CD8-positive, alpha-beta memory T cell (primary cell): ENCODE data around the gene FAIM. TPM values are rescaled to one million over a fixed set of nuclear protein-coding genes. Genes with fewer than 3 reads are reported as not detected.
"Not testable (repeated sequence)": the region's sequence is repeated elsewhere in the genome, so short reads cannot be mapped to it uniquely, and the experiment has no call there.

ENCODE experiments used
- CTCF ChIA-PET: fragments of 350-600 bp; sonication (Branson Sonifier 250); formaldehyde crosslinking; loops from one replicate; lab custom pipeline; 2021; ENCODE audit warnings: antibody characterized with exemption; lab: Charles Lee
- POLR2A ChIA-PET: fragments of 350-600 bp; sonication (Branson Sonifier 250); formaldehyde crosslinking; loops from one replicate; lab custom pipeline; 2021; ENCODE audit warnings: antibody characterized with exemption; lab: Charles Lee
- DNase-seq, 5 donors: peaks; one replicate each; pipeline versions ENCODE4 v3.0.0 to v3.0.0-alpha.2; 2020 to 2022; ENCODE audit warnings: mixed read lengths in 1 of 5
- H3K27ac ChIP-seq: one replicate; pipeline ENCODE4 v1.7.0; 2013; ENCODE audit warnings: low read depth, mild to moderate bottlenecking, low read length, moderate library complexity
- H3K27me3 ChIP-seq: 2 replicates; pipeline ENCODE4 v1.7.0; 2013; ENCODE audit warnings: low read length, mild to moderate bottlenecking; ENCODE audit not compliant: insufficient read depth, poor library complexity, severe bottlenecking
- H3K36me3 ChIP-seq: 2 replicates; pipeline ENCODE4 v1.7.0; 2013; ENCODE audit warnings: mild to moderate bottlenecking, low read length, moderate library complexity; ENCODE audit not compliant: insufficient read depth
- H3K4me1 ChIP-seq: 2 replicates; pipeline ENCODE4 v1.7.0; 2013; ENCODE audit warnings: mild to moderate bottlenecking, low read length, moderate library complexity; ENCODE audit not compliant: insufficient read depth
- H3K4me3 ChIP-seq: 2 replicates; pipeline ENCODE4 v1.7.0; 2013; ENCODE audit warnings: mild to moderate bottlenecking, low read length
- H3K9me3 ChIP-seq: 2 replicates; pipeline ENCODE4 v1.7.0; 2013; ENCODE audit warnings: mild to moderate bottlenecking, low read length
- H3K27ac Mint-ChIP-seq, 8 donors: one replicate each; pipeline ENCODE4 v1.8.0; 2020 to 2021; ENCODE audit warnings: mixed read lengths in 8 of 8, mild to moderate bottlenecking in 6 of 8, inconsistent platforms in 3 of 8, moderate library complexity in 3 of 8
- H3K27me3 Mint-ChIP-seq, 2 donors: one replicate each; pipeline ENCODE4 v1.8.0; 2020 to 2021; ENCODE audit warnings: mixed read lengths in 2 of 2, mild to moderate bottlenecking in 1 of 2, moderate library complexity in 1 of 2
- H3K36me3 Mint-ChIP-seq, 3 donors: one replicate each; pipeline ENCODE4 v1.8.0; 2020 to 2021; ENCODE audit warnings: mixed read lengths in 3 of 3, inconsistent platforms in 1 of 3, mild to moderate bottlenecking in 1 of 3
- H3K4me1 Mint-ChIP-seq, 3 donors: one replicate each; pipeline ENCODE4 v1.8.0; 2020 to 2021; ENCODE audit warnings: mixed read lengths in 3 of 3, inconsistent platforms in 1 of 3, mild to moderate bottlenecking in 1 of 3
- H3K4me3 Mint-ChIP-seq, 7 donors: one replicate each; pipeline ENCODE4 v1.8.0; 2020 to 2021; ENCODE audit warnings: mixed read lengths in 7 of 7, mild to moderate bottlenecking in 6 of 7, moderate library complexity in 4 of 7, inconsistent platforms in 2 of 7
- H3K9me3 Mint-ChIP-seq, 5 donors: one replicate each; pipeline ENCODE4 v1.8.0; 2020 to 2022; ENCODE audit warnings: mixed read lengths in 5 of 5, mild to moderate bottlenecking in 3 of 5, moderate library complexity in 2 of 5, inconsistent platforms in 1 of 5
- polyA plus RNA-seq: library from polyadenylated mRNA; unstranded; fragments of 300-500 nt; fragmentation: Illumina TruSeq; gene quantifications from one replicate; pipeline ENCODE4 v1.2.3, GENCODE V29; 2021
- total RNA-seq, 2 experiments: library from RNA; stranded (reverse); gene quantifications; one replicate each; pipeline ENCODE4 v1.2.3, GENCODE V29; 2021

The FAIM gene
- total and polyA plus RNA-seq, 3 experiments from 2014 or later: 8.4 to 8.9 (median 8.5) TPM

- POLR2A ChIA-PET: interaction anchor here (0.6 to 2.2 kb wide), 5 partner anchors 14 to 749 kb away, joined by 3 to 18 read pairs (median 4); partner anchors contain the start of genes FAIM and MRPS22
- CTCF ChIA-PET: interaction anchor here (0.8 to 12.9 kb wide), 32 partner anchors 9 to 342 kb away, joined by 3 to 285 read pairs (median 4); partner anchors contain the start of genes FAIM and PIK3CB
Observed at GRCh38 chr3:138594150-138594934, 14.2 kb upstream of the FAIM start, which contains the start of gene CEP70. CEP70 (minus strand) TSS chr3:138594260; CDS start chr3:138572927, 21,333 bp downstream.

GRCh38 chr3:138594935-138595610, 13.5 kb upstream of the FAIM start:
- POLR2A ChIA-PET: interaction anchor here (1.1 to 2.2 kb wide), 4 partner anchors 14 to 328 kb away, joined by 3 to 18 read pairs (median 11); partner anchors contain the start of gene FAIM
- no peaks in the 10 kb centered on the region for H3K9me3 Mint-ChIP-seq
- H3K4me3 ChIP-seq: peak overlapping the region; percentile 94
- peak overlapping the region; percentile 85 to 98 (median 95) for H3K4me3 Mint-ChIP-seq
- H3K27ac Mint-ChIP-seq: peak overlapping the region; percentile 85 to 100 (median 95)
- CTCF ChIA-PET: interaction anchor here (0.9 to 12.9 kb wide), 22 partner anchors 8 to 339 kb away, joined by 3 to 285 read pairs (median 4); partner anchors contain the start of genes FAIM and PIK3CB
- no peak for DNase-seq
- no peaks in the 10 kb centered on the region for H3K9me3 ChIP-seq
- H3K27ac ChIP-seq: peak overlapping the region; percentile 87
- peaks cover 0 to 1% of the 10 kb centered on the region in 2 donors for H3K27me3 Mint-ChIP-seq
- no peaks in the 10 kb centered on the region for H3K27me3 ChIP-seq
- H3K4me1 Mint-ChIP-seq: peaks cover 6 to 10% (median 9%) of the 10 kb centered on the region in 3 donors
- peaks cover 0 to 11% (median 0%) of the 10 kb centered on the region in 3 donors for H3K36me3 Mint-ChIP-seq
- no peaks in the 10 kb centered on the region for H3K4me1 ChIP-seq
- H3K36me3 ChIP-seq: no peaks in the 10 kb centered on the region

More at GRCh38 chr3:138594150-138594934, 14.2 kb upstream of the FAIM start, which contains the start of gene CEP70:
- Mint-ChIP-seq H3K36me3 (peaks cover 0 to 11% (median 0%) of the 10 kb centered on the region in 3 donors), H3K4me3 (peak within 1 kb of the TSS; percentile 85 to 98 (median 95)), H3K27ac (peak within 1 kb of the TSS; percentile 85 to 100 (median 95)), H3K9me3 (no peaks in the 10 kb centered on the region), H3K27me3 (peaks cover 0 to 1% of the 10 kb centered on the region in 2 donors), H3K4me1 (peaks cover 6 to 10% (median 9%) of the 10 kb centered on the region in 3 donors)
- Histone ChIP-seq H3K4me3 (peak within 1 kb of the TSS; percentile 94), H3K4me1 (no peaks in the 10 kb centered on the region), H3K27me3 (no peaks in the 10 kb centered on the region), H3K27ac (peak within 1 kb of the TSS; percentile 87), H3K36me3 (no peaks in the 10 kb centered on the region), H3K9me3 (no peaks in the 10 kb centered on the region)
- peak; percentile 87 to 94 (median 92) for DNase-seq

- H3K27me3 ChIP-seq, H3K27ac Mint-ChIP-seq, H3K4me3 Mint-ChIP-seq, POLR2A ChIA-PET, H3K9me3 ChIP-seq, H3K36me3 Mint-ChIP-seq, H3K36me3 ChIP-seq, DNase-seq, H3K4me1 ChIP-seq, H3K27me3 Mint-ChIP-seq, H3K27ac ChIP-seq, H3K9me3 Mint-ChIP-seq, H3K4me3 ChIP-seq: not testable (repeated sequence)
- CTCF ChIA-PET: interaction anchor here (12.9 kb wide), 1 partner anchor 320 kb away, joined by 285 read pairs; no protein-coding TSS in a partner anchor
- H3K4me1 Mint-ChIP-seq: peaks cover 6 to 10% (median 7%) of the 10 kb centered on the region in 3 donors
Observed at GRCh38 chr3:138597186-138597976, 11.2 kb upstream of the FAIM start.

- Histone ChIP-seq H3K36me3 (no peaks in the 10 kb centered on the region), H3K4me3 (no peak overlapping the region), H3K4me1 (no peaks in the 10 kb centered on the region), H3K27ac (no peak overlapping the region), H3K9me3 (no peaks in the 10 kb centered on the region), H3K27me3 (no peaks in the 10 kb centered on the region)
- H3K27me3 Mint-ChIP-seq: peaks cover 0 to 3% of the 10 kb centered on the region in 2 donors
- ChIA-PET CTCF (interaction anchor here (12.9 kb wide), 1 partner anchor 319 kb away, joined by 285 read pairs; no protein-coding TSS in a partner anchor), POLR2A (interaction anchor here (0.9 kb wide), 1 partner anchor 10 kb away, joined by 3 read pairs; the partner anchor contains the start of gene FAIM)
- no peak overlapping the region for H3K27ac Mint-ChIP-seq
- peaks cover 2 to 7% (median 5%) of the 10 kb centered on the region in 3 donors for H3K4me1 Mint-ChIP-seq
- DNase-seq: no peak
- H3K4me3 Mint-ChIP-seq: no peak overlapping the region
- H3K36me3 Mint-ChIP-seq: peaks cover 0 to 8% (median 2%) of the 10 kb centered on the region in 3 donors
- H3K9me3 Mint-ChIP-seq: no peaks in the 10 kb centered on the region
Observed at GRCh38 chr3:138598534-138598933, 10.0 kb upstream of the FAIM start.

- no peaks in the 10 kb centered on the region for H3K9me3 ChIP-seq
- no peaks in the 10 kb centered on the region for H3K4me1 Mint-ChIP-seq
- CTCF ChIA-PET: interaction anchor here (12.9 kb wide), 1 partner anchor 317 kb away, joined by 285 read pairs; no protein-coding TSS in a partner anchor
- peaks cover 0 to 3% of the 10 kb centered on the region in 2 donors for H3K27me3 Mint-ChIP-seq
- no peaks in the 10 kb centered on the region for H3K27me3 ChIP-seq
- peaks cover 0 to 2% (median 0%) of the 10 kb centered on the region in 3 donors for H3K36me3 Mint-ChIP-seq
- H3K4me3 Mint-ChIP-seq: no peak overlapping the region
- H3K4me3 ChIP-seq: no peak overlapping the region
- DNase-seq: no peak
- H3K4me1 ChIP-seq: no peaks in the 10 kb centered on the region
- H3K36me3 ChIP-seq: no peaks in the 10 kb centered on the region
- peaks cover 0 to 1% (median 0%) of the 10 kb centered on the region in 5 donors for H3K9me3 Mint-ChIP-seq
- H3K27ac Mint-ChIP-seq: no peak overlapping the region
- POLR2A ChIA-PET: no interaction called here
- H3K27ac ChIP-seq: no peak overlapping the region
Observed at GRCh38 chr3:138600100-138600745, 8.3 kb upstream of the FAIM start.

GRCh38 chr3:138601661-138602060, 6.9 kb upstream of the FAIM start:
- H3K4me3 ChIP-seq, H3K4me1 Mint-ChIP-seq, H3K36me3 ChIP-seq, H3K9me3 ChIP-seq, H3K36me3 Mint-ChIP-seq, H3K4me1 ChIP-seq, CTCF ChIA-PET, H3K27me3 Mint-ChIP-seq, POLR2A ChIA-PET, H3K9me3 Mint-ChIP-seq, H3K27ac Mint-ChIP-seq, H3K4me3 Mint-ChIP-seq, H3K27me3 ChIP-seq, DNase-seq, H3K27ac ChIP-seq: not testable (repeated sequence)

- H3K9me3 Mint-ChIP-seq, H3K9me3 ChIP-seq, H3K36me3 ChIP-seq, H3K4me1 Mint-ChIP-seq, H3K36me3 Mint-ChIP-seq, POLR2A ChIA-PET, DNase-seq, H3K27ac Mint-ChIP-seq, H3K4me3 ChIP-seq, H3K27me3 Mint-ChIP-seq, H3K27ac ChIP-seq, H3K27me3 ChIP-seq, H3K4me1 ChIP-seq, H3K4me3 Mint-ChIP-seq: not testable (repeated sequence)
- CTCF ChIA-PET: interaction anchor here (1.5 kb wide), 1 partner anchor 10 kb away, joined by 6 read pairs; the partner anchor contains the start of gene CEP70
Observed at GRCh38 chr3:138604106-138604595, 4.4 kb upstream of the FAIM start.
